GM18507 (cell line): ENCODE data around the gene CYP4Z1.
"Not testable (repeated sequence)": the region's sequence is repeated elsewhere in the genome, so short reads cannot be mapped to it uniquely, and the experiment has no call there.

ENCODE experiments used
- DNase-seq: peaks from one replicate; pipeline ENCODE4 v3.0.0; 2011; ENCODE audit warnings: low read depth; ENCODE audit not compliant: insufficient read length; ENCODE audit errors: extremely low spot score
- FAIRE-seq: peaks from 2 replicates; lab custom pipeline; 2011; peaks lifted over from hg19 to GRCh38; lab: Jason Lieb, UNC

Gene CYP4Z1

GRCh38 chr1:47067097-47067594 lies at the start of gene CYP4Z1:
TSS of gene CYP4Z1 (plus strand) at chr1:47067231. CDS start at chr1:47067491, 260 bp downstream.
- no peak for FAIRE-seq
- DNase-seq, result no peak

GRCh38 chr1:47021070-47021469 lies 46.0 kb upstream of the CYP4Z1 start:
- DNase-seq, result no peak
- no peak for FAIRE-seq

DNA sequence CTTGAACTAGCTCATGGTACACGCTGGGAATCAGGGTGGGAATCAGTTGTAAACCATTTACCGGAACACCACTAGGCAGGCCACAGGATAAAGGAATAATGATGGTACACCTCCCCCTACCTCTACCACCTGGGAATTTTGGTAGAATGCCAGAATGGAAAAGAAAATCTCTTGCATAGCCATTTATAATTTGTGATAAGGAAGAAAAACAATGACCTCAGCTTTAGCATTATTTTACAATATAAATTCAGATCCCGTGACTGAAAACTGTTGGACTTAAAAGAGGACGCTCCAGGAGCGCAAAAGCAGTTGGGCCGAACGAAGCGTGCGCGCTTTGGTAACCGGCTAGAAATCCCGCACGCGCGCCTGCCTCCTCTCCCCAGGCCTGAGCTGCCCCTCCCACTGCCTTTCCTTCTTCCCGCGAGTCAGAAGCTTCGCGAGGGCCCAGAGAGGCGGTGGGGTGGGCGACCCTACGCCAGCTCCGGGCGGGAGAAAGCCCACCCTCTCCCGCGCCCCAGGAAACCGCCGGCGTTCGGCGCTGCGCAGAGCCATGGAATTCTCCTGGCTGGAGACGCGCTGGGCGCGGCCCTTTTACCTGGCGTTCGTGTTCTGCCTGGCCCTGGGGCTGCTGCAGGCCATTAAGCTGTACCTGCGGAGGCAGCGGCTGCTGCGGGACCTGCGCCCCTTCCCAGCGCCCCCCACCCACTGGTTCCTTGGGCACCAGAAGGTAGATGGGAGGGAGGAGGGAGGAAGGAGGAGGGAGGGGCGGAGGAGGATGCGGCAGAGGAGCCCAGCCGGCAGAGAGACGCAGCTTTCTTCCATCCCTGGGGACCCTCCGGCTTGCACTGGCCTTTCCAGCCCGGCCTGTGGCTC lies 43.5 kb upstream of the CYP4Z1 start, which contains the start of gene CYP4X1:
Gene CYP4X1, plus strand, starts transcription at position 402 of the 873 bp plus-strand sequence. Its CDS starts 149 bp downstream, at position 551.
- DNase-seq (no peak), FAIRE-seq (no peak)

DNA sequence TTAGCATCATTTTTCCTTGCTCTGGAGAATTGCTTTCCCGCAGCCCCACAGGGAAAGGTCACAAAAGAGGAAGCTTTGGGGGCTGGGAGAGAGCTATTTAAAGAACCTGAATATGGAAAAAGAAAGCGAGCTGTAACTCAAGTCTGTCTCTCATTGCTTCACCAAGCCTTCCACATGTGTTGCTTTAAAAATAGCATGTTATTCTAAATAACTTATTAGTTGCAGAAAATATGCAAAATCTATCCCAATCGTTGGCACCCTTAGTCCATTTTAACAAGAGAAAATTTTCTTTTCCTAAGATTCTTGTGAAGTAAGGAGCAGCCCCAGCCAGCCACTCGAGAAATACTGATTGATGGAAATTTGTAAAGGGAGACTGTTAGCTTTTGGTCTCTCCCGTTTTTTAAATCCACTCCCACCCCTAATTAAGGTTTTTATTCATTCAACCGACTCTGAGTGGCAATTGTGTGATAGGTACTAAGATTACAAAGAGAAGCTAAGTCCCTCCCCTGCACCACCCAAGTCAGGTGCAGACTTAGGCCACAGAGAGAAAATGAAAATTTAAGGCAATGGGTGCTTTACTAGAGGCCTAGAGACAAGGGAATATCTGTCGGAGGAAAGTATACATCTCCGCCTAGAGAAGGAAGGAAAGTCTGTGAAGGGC lies 42.8 kb upstream of the CYP4Z1 start:
- DNase-seq, result no peak
- no peak for FAIRE-seq

DNA sequence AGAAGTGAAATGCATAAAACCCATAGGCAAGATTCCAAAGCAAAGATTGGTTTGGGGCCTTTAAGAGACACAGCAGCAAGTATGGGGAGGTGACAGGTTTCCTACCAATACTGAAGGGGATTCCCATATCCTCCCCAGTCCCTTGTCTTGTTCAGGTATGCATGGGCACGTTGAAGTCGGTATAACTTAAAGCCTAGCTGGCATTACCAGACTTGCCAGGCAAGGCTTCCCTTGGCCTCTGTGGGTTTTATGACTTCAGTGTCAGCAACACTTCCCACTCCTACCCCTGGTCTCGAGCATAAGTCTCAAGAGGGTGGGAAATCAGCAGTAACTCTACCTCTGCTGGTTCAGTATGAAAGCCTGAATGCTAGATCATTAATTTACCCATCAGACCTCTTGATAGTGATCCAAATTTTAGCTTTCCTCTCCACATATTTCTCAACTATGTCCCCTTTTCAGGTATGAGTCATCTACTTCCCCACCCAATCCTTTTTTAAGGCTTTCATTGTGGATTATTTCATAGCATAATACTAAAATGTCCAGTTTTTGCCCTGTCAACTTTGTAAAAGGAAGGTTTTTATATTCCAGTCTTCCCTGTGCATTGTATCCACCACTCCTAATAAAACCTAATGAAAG lies 36.7 kb upstream of the CYP4Z1 start:
- DNase-seq (no peak), FAIRE-seq (no peak)

GRCh38 chr1:47031059-47031458 lies 36.0 kb upstream of the CYP4Z1 start:
- DNase-seq (no peak), FAIRE-seq (no peak)

GRCh38 chr1:47031585-47031984 lies 35.4 kb upstream of the CYP4Z1 start:
- no peak for FAIRE-seq

DNA sequence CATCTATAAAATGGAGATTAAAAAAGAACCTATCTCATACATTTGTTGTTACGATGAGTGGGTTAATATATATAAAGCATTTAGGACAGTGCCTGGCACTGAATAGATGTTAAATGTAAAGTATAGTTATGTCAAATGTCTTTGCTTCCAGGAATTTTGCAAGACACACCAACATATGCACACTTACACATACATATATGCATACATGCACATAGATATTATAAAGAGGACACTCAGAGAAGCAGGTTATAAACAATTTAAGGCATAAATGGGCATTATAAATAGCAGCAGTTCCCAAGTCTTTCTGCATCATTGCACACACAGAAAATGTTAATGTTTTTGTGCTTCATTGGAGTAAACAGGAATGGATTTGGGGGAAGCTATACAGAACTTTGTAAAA lies 30.3 kb upstream of the CYP4Z1 start:
- FAIRE-seq, result no peak
- DNase-seq, result no peak

More at GRCh38 chr1:47031585-47031984, 35.4 kb upstream of the CYP4Z1 start:
- no peak for DNase-seq

DNA sequence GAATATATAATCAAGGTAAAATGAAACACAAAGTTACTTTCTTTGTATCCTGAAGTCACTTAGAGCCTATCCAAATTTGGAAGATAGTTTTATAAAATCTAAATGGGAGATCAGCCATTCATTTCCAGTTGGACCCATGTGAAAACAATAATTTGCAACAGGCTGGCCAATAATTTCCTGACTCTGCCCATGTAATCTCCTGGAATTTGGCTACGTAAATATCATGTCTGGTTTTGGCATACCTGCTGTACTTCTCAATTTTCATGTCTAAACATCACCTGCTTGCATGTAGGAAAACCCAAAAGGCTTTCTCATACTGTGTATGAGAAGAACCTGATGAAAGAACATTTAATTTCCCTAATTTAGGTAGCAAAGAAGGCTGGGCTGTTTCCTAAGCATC lies 7.7 kb upstream of the CYP4Z1 start:
- DNase-seq, result no peak
- FAIRE-seq, result no peak

GRCh38 chr1:47069080-47069479 lies 2.0 kb downstream of the CYP4Z1 start:
- not testable (repeated sequence) for DNase-seq, FAIRE-seq

- FAIRE-seq, DNase-seq: not testable (repeated sequence)
Measured at GRCh38 chr1:47069509-47069908, 2.5 kb downstream of the CYP4Z1 start.

- not testable (repeated sequence) for DNase-seq
- peak; percentile 63 for FAIRE-seq
Measured at GRCh38 chr1:47089356-47089755, 22.3 kb downstream of the CYP4Z1 start.

GRCh38 chr1:47091476-47091875 lies 24.4 kb downstream of the CYP4Z1 start:
- peak; percentile 68 for FAIRE-seq
- not testable (repeated sequence) for DNase-seq

GRCh38 chr1:47104816-47105215 lies 37.8 kb downstream of the CYP4Z1 start:
- FAIRE-seq, result no peak
- DNase-seq, result no peak

GRCh38 chr1:47106792-47107191 lies 39.8 kb downstream of the CYP4Z1 start:
- FAIRE-seq (no peak), DNase-seq (no peak)

- DNase-seq, result not testable (repeated sequence)
- peak; percentile 54 for FAIRE-seq
Measured at GRCh38 chr1:47107851-47108574, 41.0 kb downstream of the CYP4Z1 start.

GRCh38 chr1:47109482-47109881 lies 42.5 kb downstream of the CYP4Z1 start:
- DNase-seq, FAIRE-seq: not testable (repeated sequence)

DNA sequence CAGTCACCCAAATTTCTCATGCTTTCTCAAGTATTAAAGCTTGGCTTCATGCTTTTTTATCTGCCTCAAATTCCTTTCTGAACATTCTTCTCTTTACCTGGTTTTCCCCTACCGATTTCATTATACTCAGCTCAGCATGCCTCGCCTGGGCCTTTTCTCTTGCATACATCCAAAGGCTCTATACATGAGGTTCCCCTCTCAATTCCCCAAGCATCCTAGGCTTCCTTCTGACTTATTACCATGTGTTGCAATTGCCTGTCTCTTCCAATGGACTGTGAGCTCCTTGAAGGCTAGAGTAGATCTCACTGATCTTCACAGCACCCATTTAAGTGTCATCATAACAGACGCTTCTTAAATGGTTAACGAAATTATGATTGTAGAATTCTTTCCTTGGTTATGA lies 46.1 kb downstream of the CYP4Z1 start:
- FAIRE-seq (no peak), DNase-seq (no peak)

GRCh38 chr1:47121039-47121438 lies 54.0 kb downstream of the CYP4Z1 start:
- not testable (repeated sequence) for DNase-seq, FAIRE-seq
